ENCODE data around the gene DNAL1.

The DNAL1 gene, protein sequence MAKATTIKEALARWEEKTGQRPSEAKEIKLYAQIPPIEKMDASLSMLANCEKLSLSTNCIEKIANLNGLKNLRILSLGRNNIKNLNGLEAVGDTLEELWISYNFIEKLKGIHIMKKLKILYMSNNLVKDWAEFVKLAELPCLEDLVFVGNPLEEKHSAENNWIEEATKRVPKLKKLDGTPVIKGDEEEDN

DNA sequence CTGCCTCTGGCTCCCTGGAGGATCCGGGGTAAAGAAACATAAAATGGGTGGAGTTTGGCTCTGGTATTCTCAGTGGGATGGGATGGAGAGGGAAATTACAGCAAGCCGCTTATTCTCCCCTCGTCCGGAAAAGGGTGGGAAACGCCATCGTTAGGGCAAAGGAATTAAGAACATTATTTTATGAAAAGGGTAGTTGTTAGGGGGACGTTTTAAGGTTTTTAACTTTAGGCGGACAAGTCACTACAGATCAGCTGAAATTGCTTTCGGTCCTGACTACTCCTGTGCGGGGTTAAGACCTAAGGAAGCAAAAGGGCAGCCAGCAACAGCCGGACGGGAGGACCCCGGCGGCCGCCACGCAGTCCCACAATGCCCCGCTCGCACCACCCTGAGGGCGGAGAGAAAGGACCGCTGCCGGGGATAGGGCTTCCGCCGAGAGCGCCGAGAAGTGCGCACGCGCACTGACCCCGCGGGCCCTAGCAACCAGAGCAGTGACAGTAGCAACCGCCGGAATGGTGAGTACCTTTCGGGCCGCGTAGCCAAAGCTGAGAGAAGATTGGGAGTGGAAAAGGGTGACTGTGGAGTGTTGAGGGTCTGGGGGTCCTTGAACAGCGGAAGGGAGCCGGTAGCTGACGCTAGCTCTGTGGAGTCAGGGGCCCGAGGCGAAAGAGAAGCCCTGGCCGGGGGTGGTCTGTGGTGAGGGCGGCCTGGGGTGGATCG, at the start of gene DNAL1:
TSS of gene DNAL1 (plus strand) at position 456 of the 717 bp plus-strand sequence. CDS start at position 510, 54 bp downstream.
- TF ChIP-seq, protein P1, sequence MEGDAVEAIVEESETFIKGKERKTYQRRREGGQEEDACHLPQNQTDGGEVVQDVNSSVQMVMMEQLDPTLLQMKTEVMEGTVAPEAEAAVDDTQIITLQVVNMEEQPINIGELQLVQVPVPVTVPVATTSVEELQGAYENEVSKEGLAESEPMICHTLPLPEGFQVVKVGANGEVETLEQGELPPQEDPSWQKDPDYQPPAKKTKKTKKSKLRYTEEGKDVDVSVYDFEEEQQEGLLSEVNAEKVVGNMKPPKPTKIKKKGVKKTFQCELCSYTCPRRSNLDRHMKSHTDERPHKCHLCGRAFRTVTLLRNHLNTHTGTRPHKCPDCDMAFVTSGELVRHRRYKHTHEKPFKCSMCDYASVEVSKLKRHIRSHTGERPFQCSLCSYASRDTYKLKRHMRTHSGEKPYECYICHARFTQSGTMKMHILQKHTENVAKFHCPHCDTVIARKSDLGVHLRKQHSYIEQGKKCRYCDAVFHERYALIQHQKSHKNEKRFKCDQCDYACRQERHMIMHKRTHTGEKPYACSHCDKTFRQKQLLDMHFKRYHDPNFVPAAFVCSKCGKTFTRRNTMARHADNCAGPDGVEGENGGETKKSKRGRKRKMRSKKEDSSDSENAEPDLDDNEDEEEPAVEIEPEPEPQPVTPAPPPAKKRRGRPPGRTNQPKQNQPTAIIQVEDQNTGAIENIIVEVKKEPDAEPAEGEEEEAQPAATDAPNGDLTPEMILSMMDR (IDR thresholded peaks at IDR 0.05; ENCODE audit: insufficient read depth, low read depth, low read length, missing control alignments) = no peak
- peak; percentile 96 for DNase-seq (ENCODE audit: low read depth)
- peak within 1 kb of the TSS; percentile 89 for H3K4me3 ChIP-seq (ENCODE audit: low read depth, low read length)

DNA sequence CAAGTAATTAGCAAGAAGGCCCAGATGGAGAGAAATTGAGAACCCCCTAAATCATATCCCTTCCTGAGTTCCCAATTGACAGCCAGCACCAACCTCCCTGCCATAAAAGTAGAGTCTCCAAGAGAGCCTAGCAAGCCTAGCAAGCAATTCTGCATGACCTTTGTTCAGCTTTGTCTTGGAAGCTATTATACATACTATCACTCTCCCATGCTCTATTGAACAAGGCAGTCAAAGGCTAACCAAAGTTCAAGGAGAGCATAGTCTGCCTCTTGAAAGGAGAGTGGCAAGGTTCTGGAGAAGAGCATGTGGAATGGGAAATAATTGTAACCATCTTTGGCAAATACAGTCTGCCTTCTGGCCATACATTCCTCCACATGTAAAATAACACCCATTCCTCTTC, 45.3 kb upstream of the DNAL1 start:
- TF ChIP-seq, protein P1 (IDR thresholded peaks at IDR 0.05; ENCODE audit: insufficient read depth, low read depth, low read length, missing control alignments) = no peak
- no peak overlapping the region for H3K4me3 ChIP-seq (ENCODE audit: low read depth, low read length)
- no peak for DNase-seq (ENCODE audit: low read depth)

DNA sequence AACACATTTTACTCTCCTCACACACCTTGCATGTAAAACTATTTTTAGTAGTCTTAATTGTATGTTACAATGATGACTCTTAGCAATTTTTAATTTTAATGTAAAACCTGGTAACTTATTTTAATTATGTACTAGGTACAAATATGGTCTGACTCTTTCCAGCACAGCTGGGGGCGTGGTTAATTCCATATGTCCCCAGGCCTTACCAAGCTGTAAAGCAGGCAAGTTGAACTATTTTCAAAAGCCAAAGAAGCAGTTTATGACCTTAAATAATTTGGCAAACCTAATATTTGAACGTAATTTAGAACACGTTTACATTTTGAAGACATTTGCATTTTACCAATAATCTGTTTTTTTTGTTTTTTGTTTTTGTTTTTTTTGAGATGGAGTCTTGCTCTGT, 41.8 kb upstream of the DNAL1 start:
- TF ChIP-seq, protein P1 (IDR thresholded peaks at IDR 0.05; ENCODE audit: insufficient read depth, low read depth, low read length, missing control alignments) = no peak
- DNase-seq (ENCODE audit: low read depth) = no peak
- H3K4me3 ChIP-seq (ENCODE audit: low read depth, low read length) = no peak overlapping the region

DNA sequence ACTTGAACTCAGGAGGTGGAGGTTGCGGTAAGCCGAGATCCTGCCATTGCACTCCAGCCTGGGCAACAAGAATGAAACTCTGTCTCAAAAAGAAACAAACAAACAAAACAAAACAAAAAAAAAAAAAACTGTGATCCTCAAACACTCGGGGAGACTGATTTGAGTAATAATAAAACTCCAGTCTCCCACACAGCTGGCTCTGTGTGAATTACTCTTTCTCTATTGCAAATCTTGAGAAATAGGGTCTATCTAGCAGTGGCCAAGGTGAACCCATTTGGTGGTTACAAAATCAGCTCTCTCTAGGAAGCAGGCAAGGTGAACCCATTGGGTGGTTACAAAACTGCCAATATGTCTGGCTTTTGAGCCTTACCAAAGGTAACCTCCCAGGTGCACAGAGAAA, 38.5 kb upstream of the DNAL1 start:
- TF ChIP-seq, protein P1 (IDR thresholded peaks at IDR 0.05; ENCODE audit: insufficient read depth, low read depth, low read length, missing control alignments) = no peak
- H3K4me3 ChIP-seq (ENCODE audit: low read depth, low read length) = no peak overlapping the region
- DNase-seq (ENCODE audit: low read depth) = peak; percentile 17

DNA sequence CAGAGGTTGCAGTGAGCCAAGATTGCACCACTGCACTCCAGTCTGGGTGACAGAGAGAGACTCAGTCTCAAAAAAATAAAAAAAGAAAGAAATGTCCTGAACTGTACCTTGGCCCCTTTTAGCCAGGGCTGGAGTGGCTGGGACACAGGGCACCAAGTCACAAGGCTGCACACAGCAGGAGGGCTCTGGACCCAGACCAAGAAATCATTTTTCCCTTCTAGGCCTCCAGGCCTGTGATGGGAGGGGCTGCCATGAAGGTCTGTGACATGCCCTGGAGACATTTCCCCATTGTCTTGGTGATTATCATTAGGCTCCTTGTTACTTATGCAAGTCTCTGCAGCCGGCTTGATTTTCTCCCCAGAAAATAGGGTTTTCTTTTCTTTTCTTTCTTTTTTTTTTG, 37.5 kb upstream of the DNAL1 start:
- TF ChIP-seq, protein P1 (IDR thresholded peaks at IDR 0.05; ENCODE audit: insufficient read depth, low read depth, low read length, missing control alignments) = no peak
- no peak overlapping the region for H3K4me3 ChIP-seq (ENCODE audit: low read depth, low read length)
- DNase-seq (ENCODE audit: low read depth) = no peak

DNA sequence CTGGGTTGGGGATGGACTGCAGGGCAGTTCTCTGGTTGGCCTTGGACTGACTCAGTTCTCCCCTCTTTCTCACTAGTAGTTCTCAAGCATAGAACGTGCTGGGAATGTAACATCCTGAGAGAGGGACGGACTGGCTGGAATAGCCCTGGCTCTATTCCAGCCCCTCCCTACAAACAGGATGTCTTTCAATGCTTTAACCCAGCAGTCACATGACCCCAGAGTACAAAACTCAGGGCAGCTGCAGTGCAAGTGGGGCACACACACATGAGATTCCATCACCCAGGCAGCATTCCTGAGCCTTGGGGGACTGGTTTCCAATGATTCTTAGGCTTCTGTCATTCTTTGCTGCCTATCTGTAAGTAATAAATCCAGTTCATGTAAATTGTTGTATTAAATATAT, 34.1 kb upstream of the DNAL1 start:
- DNase-seq (ENCODE audit: low read depth) = no peak
- H3K4me3 ChIP-seq (ENCODE audit: low read depth, low read length) = no peak overlapping the region
- TF ChIP-seq, protein P1 (IDR thresholded peaks at IDR 0.05; ENCODE audit: insufficient read depth, low read depth, low read length, missing control alignments) = no peak
